SK-N-SH (cell line): Measurements from ENCODE around the gene DNAH14. TPM values are rescaled to one million over a fixed set of nuclear protein-coding genes. Genes with fewer than 3 reads are reported as not detected.

Experiments used
- CTCF ChIA-PET: fragments of 300-600, 350-600 bp; formaldehyde crosslinking; extraction: SDS; loops from one replicate; lab custom pipeline; 2021; lab: Yijun Ruan, JAX
- POLR2A ChIA-PET: fragments of 350-600 bp; sonication (Branson Sonifier 250); formaldehyde crosslinking; extraction: SDS; loops from one replicate; lab custom pipeline; 2020; ENCODE audit warnings: antibody characterized with exemption, inconsistent platforms; lab: Yijun Ruan, JAX
- DNase-seq: peaks from one replicate; pipeline ENCODE4 v3.0.0; 2012
- H2AFZ ChIP-seq: fragments of 200-600 bp; sonication (generic); 2 replicates; pipeline ENCODE4 v1.8.1; 2016; ENCODE audit warnings: antibody characterized with exemption, mild to moderate bottlenecking, low read depth
- H3F3A ChIP-seq: fragments of 200-600 bp; sonication (generic); replicated peaks from 2 replicates; pipeline ENCODE3; 2016; ENCODE audit warnings: antibody characterized with exemption, mild to moderate bottlenecking; ENCODE audit not compliant: insufficient read depth
- H3K27ac ChIP-seq, 2 experiments: fragments of 200-500 bp in 1 of 2; fragments of 200-600 bp in 1 of 2; sonication (Bioruptor generic) in 1 of 2; sonication (generic), shearing (Covaris generic) in 1 of 2; 2 replicates each; pipeline versions ENCODE4 v1.5.1 to v1.6.1; 2014 to 2016; ENCODE audit warnings: low read depth in 2 of 2, inconsistent platforms in 1 of 2, low read length in 1 of 2, mild to moderate bottlenecking in 1 of 2, mixed read lengths in 1 of 2
- H3K27me3 ChIP-seq: fragments of 200-600 bp; sonication (generic), shearing (Covaris generic); 2 replicates; pipeline ENCODE4 v1.6.1; 2016; ENCODE audit warnings: mixed run types; ENCODE audit not compliant: insufficient read depth
- H3K36me3 ChIP-seq, 2 experiments: fragments of 200-500 bp in 1 of 2; fragments of 200-600 bp in 1 of 2; sonication (Bioruptor generic) in 1 of 2; sonication (generic) in 1 of 2; replicated peaks in 1 of 2; 2 replicates each; pipeline versions ENCODE3 to v1.5.1; 2014 to 2016; ENCODE audit warnings: low read length in 1 of 2, mild to moderate bottlenecking in 1 of 2; ENCODE audit not compliant: insufficient read depth in 2 of 2, control insufficient read depth in 1 of 2
- H3K4me1 ChIP-seq, 2 experiments: fragments of 200-500 bp in 1 of 2; fragments of 200-600 bp in 1 of 2; sonication (Bioruptor generic) in 1 of 2; sonication (generic), shearing (Covaris generic) in 1 of 2; 2 replicates each; pipeline versions ENCODE4 v1.5.1 to v1.6.1; 2014 to 2016; ENCODE audit warnings: low read depth in 1 of 2, low read length in 1 of 2, mixed run types in 1 of 2; ENCODE audit not compliant: insufficient read depth in 2 of 2, control insufficient read depth in 1 of 2
- H3K4me2 ChIP-seq: fragments of 200-600 bp; sonication (generic), shearing (Covaris generic); 2 replicates; pipeline ENCODE4 v1.6.1; 2017; ENCODE audit warnings: mixed run types
- H3K4me3 ChIP-seq, 2 experiments: fragments of 200-500 bp in 1 of 2; fragments of 200-600 bp in 1 of 2; sonication (Bioruptor generic) in 1 of 2; sonication (generic), shearing (Covaris generic) in 1 of 2; 2 replicates each; pipeline versions ENCODE4 v1.5.1 to v1.8.1; 2014 to 2016; ENCODE audit warnings: low read depth in 2 of 2, inconsistent platforms in 1 of 2, low read length in 1 of 2, mild to moderate bottlenecking in 1 of 2, mixed read lengths in 1 of 2, moderate library complexity in 1 of 2
- H3K79me2 ChIP-seq: fragments of 200-600 bp; sonication (generic); 2 replicates; pipeline ENCODE4 v1.8.1; 2017; ENCODE audit warnings: mild to moderate bottlenecking; ENCODE audit not compliant: insufficient read depth
- H3K9ac ChIP-seq: fragments of 200-600 bp; sonication (generic); 2 replicates; pipeline ENCODE4 v1.6.1; 2017; ENCODE audit warnings: mixed run types
- H3K9me2 ChIP-seq: fragments of 200-600 bp; sonication (generic); 2 replicates; pipeline ENCODE4 v1.6.1; 2017; ENCODE audit warnings: mixed run types
- H3K9me3 ChIP-seq: fragments of 200-600 bp; sonication (generic); 2 replicates; pipeline ENCODE4 v1.6.1; 2017; ENCODE audit warnings: mixed run types, mild to moderate bottlenecking, moderate library complexity
- H4K20me1 ChIP-seq: fragments of 200-600 bp; sonication (generic); 2 replicates; pipeline ENCODE4 v1.6.1; 2017; ENCODE audit warnings: mild to moderate bottlenecking, mixed run types; ENCODE audit not compliant: insufficient read depth
- CHD2 ChIP-seq: fragments of 150-350 bp; IDR thresholded peaks from 2 replicates; pipeline ENCODE4 v1.6.1; 2018; ENCODE audit warnings: low read length; ENCODE audit not compliant: partially characterized antibody
- EP300 ChIP-seq, 2 experiments: IDR thresholded peaks; 2 replicates each; pipeline versions ENCODE4 v1.4.0 to v1.6.1; 2012; ENCODE audit warnings: borderline replicate concordance in 1 of 2, low read depth in 1 of 2, low read length in 1 of 2
- FOXJ3 ChIP-seq: sonication (generic); formaldehyde crosslinking; IDR thresholded peaks from 2 replicates; pipeline ENCODE4 v1.5.1; 2020; ENCODE audit warnings: mild to moderate bottlenecking, missing genetic modification reagents
- FOXM1 ChIP-seq: IDR thresholded peaks from 2 replicates; pipeline ENCODE4 v1.4.0; 2012; ENCODE audit warnings: low read depth, mild to moderate bottlenecking
- GATA2 ChIP-seq: sonication (generic); formaldehyde crosslinking; IDR thresholded peaks from 2 replicates; pipeline ENCODE4 v1.5.0; 2020; ENCODE audit warnings: mild to moderate bottlenecking, missing genetic modification reagents
- MEF2A ChIP-seq: IDR thresholded peaks from 2 replicates; pipeline ENCODE4 v1.4.0; 2012; ENCODE audit warnings: low read depth, borderline replicate concordance
- NRF1 ChIP-seq: IDR thresholded peaks from 2 replicates; pipeline ENCODE4 v1.6.1; 2012; ENCODE audit warnings: low read depth, mild to moderate bottlenecking, low read length
- PBX3 ChIP-seq: IDR thresholded peaks from 2 replicates; pipeline ENCODE4; 2012
- POLR2AphosphoS5 ChIP-seq: IDR thresholded peaks from 2 replicates; pipeline ENCODE4 v1.6.1; 2012; ENCODE audit warnings: low read depth, low read length
- REST ChIP-seq: IDR thresholded peaks from 2 replicates; pipeline ENCODE4 v1.6.1; 2012; ENCODE audit warnings: mild to moderate bottlenecking, low read depth, low read length, moderate library complexity
- SMC3 ChIP-seq: IDR thresholded peaks from 2 replicates; pipeline ENCODE4 v1.6.1; 2012; ENCODE audit warnings: low read depth, low read length, improper control_type of control experiment
- TAF1 ChIP-seq: IDR thresholded peaks from 2 replicates; pipeline ENCODE4 v1.6.1; 2012; ENCODE audit warnings: low read depth, mild to moderate bottlenecking, low read length, moderate library complexity, borderline replicate concordance
- TCF12 ChIP-seq: IDR thresholded peaks from 2 replicates; pipeline ENCODE4 v1.4.0; 2012
- USF1 ChIP-seq: IDR thresholded peaks from 2 replicates; pipeline ENCODE4 v1.4.0; 2012; ENCODE audit warnings: low read depth, borderline replicate concordance
- USF2 ChIP-seq: fragments of 150-350 bp; IDR thresholded peaks from 2 replicates; pipeline ENCODE4 v1.6.1; 2017; ENCODE audit warnings: antibody characterized with exemption, low read length, low read depth, borderline replicate concordance
- WGBS: methylation state at CpG from one replicate; pipeline ENCODE4 v1.1.6; 2017; ENCODE audit warnings: low lambda C conversion rate; 5-methylcytosine and 5-hydroxymethylcytosine counted together
- polyA plus RNA-seq, 3 experiments: library from polyadenylated mRNA; depleted of rRNA; stranded (reverse); fragments of >200 nt; gene quantifications; 2 replicates each; pipeline ENCODE4 v1.2.3, GENCODE V29; 2012

DNAH14 gene
- polyA plus RNA-seq, 1 of the 3 experiments (the other 2 are of a cell fraction): 8.0 TPM

GRCh38 chr1:225435487-225435886 lies 506.0 kb downstream of the DNAH14 start:
- H2AFZ ChIP-seq: no peak overlapping the region
- ChIA-PET CTCF (no interaction called here), POLR2A (no interaction called here)
- peaks cover 0 to 7% of the 10 kb centered on the region in 2 experiments; a peak in 1 of 4 replicates for H3K4me1 ChIP-seq
- no peaks in the 10 kb centered on the region for H3F3A ChIP-seq
- no peaks in the 10 kb centered on the region for H3K9me3 ChIP-seq
- H3K9ac ChIP-seq: no peak overlapping the region
- H3K4me3 ChIP-seq: no peak overlapping the region
- no peaks in the 10 kb centered on the region for H3K27me3 ChIP-seq
- 93% methylated on average over 1 of the region's 1 CpG for WGBS
- no peaks in the 10 kb centered on the region for H3K9me2 ChIP-seq
- H3K36me3 ChIP-seq: no peaks in the 10 kb centered on the region
- H3K27ac ChIP-seq: no peak overlapping the region
- TF ChIP-seq CHD2 (no peak), FOXM1 (no peak), REST (no peak), POLR2AphosphoS5 (no peak), USF2 (no peak), TCF12 (no peak), PBX3 (no peak), USF1 (no peak), NRF1 (no peak), FOXJ3 (CRISPR knock-in tag) (no peak), GATA2 (no peak), EP300 (IDR thresholded peaks at IDR 0.05; ENCODE audit: borderline replicate concordance in 1 of 2, low read depth in 1 of 2, low read length in 1 of 2) (no peak), MEF2A (no peak), SMC3 (no peak), TAF1 (no peak)
- TF ChIP-seq, all 33 proteins: peak for 0
- no peak overlapping the region for H3K4me2 ChIP-seq
- H4K20me1 ChIP-seq: no peaks in the 10 kb centered on the region
- DNase-seq: no peak
- H3K79me2 ChIP-seq: no peaks in the 10 kb centered on the region
